GM10248 (cell line): ENCODE results near the gene LHX4.

Experiments
- CTCF ChIA-PET: fragments of 300-600 bp; sonication (Branson Sonifier 250); formaldehyde crosslinking; extraction: SDS; loops from one replicate; lab custom pipeline; 2021; ENCODE audit warnings: antibody characterized with exemption; lab: Yijun Ruan, JAX
- POLR2A ChIA-PET: fragments of 350-650 bp; sonication (Branson Sonifier 250); formaldehyde crosslinking; extraction: SDS; loops from one replicate; lab custom pipeline; 2020; ENCODE audit warnings: antibody characterized with exemption; lab: Yijun Ruan, JAX
- DNase-seq: peaks from one replicate; pipeline ENCODE4 v3.0.0; 2012; ENCODE audit errors: extremely low spot score
- TF ChIP-seq, protein P1 (sequence below): IDR thresholded peaks from 2 replicates; pipeline ENCODE4 v1.5.1; 2012; ENCODE audit warnings: mild to moderate bottlenecking, low read depth; ENCODE audit errors: extremely low read depth, missing control alignments, control extremely low read depth

LHX4 gene

DNA sequence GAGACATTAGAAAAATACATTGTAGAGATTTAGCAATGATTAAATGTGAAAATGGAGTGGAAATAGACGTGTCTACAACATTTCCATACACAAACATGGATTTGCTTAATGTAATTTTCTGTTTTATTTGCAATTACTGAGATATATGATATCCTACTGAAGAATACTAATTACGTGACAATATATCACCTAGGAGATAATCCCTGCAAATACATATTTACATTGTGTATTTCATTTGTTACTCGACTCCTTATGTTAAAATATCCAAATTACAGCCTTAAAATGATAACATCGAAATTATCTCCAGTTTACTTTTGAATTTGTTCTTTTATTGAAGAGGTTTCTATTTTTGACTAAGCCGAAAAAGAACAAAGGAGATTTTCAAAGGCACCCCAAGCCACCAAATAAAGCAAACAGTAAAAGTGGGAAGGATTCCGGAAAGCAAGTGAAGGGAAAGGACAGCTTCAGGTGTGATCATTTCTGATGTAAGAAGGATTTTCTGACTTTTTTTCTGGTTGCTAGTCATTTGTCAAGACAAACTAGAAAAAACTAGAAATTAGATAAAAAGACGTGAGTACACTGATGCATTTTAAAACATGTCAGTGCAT lies 7.9 kb downstream of the LHX4 start:
- CTCF ChIA-PET: interaction anchor here (1.5 to 1.9 kb wide), 4 partner anchors 10 to 16 kb away, joined by 3 to 5 read pairs (median 5); no protein-coding TSS in a partner anchor
- POLR2A ChIA-PET: no interaction called here
- DNase-seq: no peak
- TF ChIP-seq, protein P1, sequence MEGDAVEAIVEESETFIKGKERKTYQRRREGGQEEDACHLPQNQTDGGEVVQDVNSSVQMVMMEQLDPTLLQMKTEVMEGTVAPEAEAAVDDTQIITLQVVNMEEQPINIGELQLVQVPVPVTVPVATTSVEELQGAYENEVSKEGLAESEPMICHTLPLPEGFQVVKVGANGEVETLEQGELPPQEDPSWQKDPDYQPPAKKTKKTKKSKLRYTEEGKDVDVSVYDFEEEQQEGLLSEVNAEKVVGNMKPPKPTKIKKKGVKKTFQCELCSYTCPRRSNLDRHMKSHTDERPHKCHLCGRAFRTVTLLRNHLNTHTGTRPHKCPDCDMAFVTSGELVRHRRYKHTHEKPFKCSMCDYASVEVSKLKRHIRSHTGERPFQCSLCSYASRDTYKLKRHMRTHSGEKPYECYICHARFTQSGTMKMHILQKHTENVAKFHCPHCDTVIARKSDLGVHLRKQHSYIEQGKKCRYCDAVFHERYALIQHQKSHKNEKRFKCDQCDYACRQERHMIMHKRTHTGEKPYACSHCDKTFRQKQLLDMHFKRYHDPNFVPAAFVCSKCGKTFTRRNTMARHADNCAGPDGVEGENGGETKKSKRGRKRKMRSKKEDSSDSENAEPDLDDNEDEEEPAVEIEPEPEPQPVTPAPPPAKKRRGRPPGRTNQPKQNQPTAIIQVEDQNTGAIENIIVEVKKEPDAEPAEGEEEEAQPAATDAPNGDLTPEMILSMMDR: no peak

DNA sequence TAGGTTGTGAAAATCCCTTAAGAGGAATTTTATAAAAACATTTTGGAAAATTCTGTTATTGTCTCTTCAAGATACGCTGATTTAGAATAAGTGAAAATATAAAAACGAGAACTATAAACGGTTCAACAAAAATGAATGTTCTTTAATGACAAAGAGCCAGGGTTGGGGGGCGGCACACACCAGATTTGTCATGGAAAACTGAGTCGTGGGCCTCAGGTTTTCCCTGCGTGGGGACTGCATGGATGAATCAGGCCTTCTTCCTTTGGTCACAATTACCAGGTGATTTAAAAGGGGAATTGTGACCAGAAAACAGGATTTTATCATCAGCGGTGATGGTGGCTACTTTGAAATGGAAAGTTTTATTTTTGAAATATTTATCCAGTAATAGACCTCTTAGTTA lies 8.6 kb downstream of the LHX4 start:
- TF ChIP-seq, protein P1: no peak
- CTCF ChIA-PET: interaction anchor here (1.1 to 1.6 kb wide), 4 partner anchors 11 to 32 kb away, joined by 3 to 5 read pairs (median 4); no protein-coding TSS in a partner anchor
- DNase-seq: no peak
- POLR2A ChIA-PET: no interaction called here

DNA sequence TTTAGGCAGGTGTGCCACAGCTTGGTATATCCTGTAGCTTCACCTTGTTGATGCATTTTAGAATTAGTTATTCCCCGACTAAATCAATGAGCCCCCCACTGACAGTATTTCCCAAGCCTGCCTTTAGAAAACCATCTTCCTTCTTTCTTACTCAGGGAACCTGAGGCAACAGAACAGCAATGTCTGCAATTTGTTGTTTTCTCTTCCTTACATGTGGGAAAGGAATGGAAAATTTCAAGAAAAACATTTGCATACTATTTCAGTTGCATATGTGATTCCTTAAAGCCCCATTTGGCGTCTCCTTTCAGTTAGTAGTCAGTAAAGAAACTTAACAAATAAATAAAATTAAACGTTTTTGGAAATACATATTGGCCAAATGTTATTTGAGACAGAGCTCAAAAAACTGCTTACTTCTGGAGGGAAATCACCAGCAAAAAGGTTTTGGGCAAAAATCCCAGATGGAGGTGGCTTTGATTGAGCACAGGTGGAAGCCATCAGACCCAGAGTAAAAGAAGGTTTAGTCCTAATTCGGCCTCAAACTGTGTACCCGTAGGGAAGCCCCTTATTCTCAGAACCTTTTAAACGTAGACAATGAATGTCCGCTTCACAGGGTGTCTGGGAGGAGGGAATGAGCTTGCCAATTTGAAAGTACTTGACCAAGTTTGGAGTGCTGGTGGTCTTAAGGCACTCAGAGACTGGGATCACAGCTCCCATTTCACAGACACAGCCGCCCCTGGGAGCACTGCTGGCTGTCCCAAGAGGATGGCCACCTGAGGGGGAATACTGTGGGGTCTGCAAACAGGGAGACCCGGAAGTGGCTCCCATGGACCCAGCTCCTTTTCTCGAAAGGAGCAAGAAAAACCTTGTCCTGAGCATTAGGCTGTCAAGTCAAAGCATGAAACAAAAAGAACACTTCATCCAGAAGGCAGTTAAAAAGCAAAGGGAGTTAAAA lies 9.4 kb downstream of the LHX4 start:
- TF ChIP-seq, protein P1: no peak
- POLR2A ChIA-PET: no interaction called here
- DNase-seq: no peak
- CTCF ChIA-PET: interaction anchor here (1.1 to 1.6 kb wide), 3 partner anchors 10 to 31 kb away, joined by 3 to 5 read pairs (median 3); no protein-coding TSS in a partner anchor

DNA sequence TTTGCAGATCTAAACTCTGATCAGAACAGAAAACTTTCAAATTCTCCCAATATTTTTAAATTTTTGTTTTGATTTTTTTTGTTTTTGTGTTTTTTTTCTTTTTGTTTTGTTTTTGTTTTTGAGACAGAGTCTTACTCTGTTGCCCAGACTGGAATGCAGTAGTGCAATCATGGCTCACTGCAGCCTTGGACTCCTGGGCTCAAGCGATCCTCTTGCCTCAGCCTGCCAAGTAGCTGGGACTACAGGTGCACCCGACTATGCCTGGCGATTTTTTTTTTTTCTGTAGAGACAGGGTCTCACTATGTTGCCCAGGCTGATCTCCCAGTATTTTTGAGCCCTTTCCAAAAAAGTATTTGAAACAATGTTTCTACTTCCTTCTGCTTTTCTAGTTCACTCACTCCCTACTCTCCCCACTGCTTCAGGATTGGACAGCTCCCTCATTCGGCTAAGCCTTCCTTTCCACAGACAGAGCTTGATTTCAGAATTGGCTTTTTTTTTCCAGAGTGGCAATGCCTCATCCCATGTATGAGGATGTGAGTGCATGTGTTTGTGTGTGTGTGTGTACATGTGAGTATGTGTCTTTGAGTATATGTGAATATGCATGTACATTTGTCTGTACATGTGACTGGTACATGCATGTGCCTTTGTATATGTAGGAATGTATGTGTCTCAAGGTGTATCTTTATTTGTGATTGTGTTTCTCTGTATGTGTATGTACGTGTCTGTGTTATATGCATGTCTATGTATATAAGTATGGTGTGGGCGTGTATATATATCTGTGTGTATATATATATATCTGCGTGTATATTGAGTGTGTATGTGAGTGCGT lies 11.9 kb downstream of the LHX4 start:
- ChIA-PET CTCF (interaction anchor here (0.8 to 1.9 kb wide), 2 partner anchors 11 to 427 kb away, joined by 3 to 5 read pairs; no protein-coding TSS in a partner anchor), POLR2A (interaction anchor here (0.6 kb wide), 1 partner anchor 427 kb away, joined by 3 read pairs; no protein-coding TSS in a partner anchor)
- DNase-seq: no peak
- TF ChIP-seq, protein P1: no peak

DNA sequence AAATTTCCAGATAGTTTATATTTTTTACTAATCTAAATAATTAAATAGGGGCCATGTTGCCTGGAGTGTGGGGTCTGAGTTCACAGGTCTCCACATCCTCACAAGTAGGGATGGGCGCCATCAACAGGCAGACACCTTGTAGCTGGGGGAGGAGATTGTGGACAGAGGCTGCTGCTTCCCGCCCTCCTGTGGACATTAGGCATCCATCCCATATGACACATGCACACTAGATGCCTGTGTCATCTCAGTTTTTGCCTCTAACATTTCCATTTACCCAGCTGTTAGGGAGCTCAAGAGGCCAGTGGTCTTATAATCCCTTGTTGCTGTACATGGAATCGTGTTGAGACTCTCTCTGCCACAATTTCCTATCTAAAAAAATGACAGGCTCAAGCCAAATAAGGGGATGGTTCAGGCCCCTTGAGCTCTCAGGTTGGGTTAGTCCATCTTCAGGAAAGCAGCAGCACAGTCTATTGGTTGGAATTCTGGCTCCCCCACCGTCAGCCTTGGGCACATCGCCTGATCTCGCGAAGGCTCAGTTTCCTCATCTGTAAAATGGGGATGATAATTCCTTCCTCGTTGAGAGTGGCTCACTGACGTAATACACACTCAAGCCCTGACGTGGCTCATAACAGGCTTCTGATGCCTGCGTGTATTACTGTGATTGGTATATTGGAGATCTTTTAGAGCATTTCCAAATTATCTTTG lies 13.6 kb downstream of the LHX4 start:
- TF ChIP-seq, protein P1: no peak
- POLR2A ChIA-PET: no interaction called here
- no peak for DNase-seq
- CTCF ChIA-PET: interaction anchor here (1.5 kb wide), 1 partner anchor 9 kb away, joined by 3 read pairs; no protein-coding TSS in a partner anchor
